Measurements from ENCODE around the gene THAP8.

DNA sequence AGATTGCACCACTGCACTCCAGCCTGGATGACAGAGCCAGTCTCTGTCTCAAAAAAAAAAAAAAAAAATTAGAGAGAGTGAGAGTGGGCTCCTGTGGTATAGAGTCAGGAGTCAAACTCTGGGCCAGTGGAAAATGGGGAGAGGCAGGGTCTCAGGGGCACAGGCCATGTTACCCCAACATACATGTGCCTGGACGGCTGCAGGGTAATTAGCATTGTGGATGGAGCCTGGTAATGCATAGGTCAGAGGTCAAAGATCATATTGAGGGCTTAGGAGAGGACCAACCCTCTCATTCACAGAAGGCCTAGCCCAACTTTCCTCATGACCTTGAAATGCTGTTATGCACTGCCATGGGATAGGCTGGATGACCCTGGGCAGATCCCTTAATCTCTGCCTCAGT is 28.5 kb downstream of the THAP8 start:
- TF ChIP-seq, protein P1, sequence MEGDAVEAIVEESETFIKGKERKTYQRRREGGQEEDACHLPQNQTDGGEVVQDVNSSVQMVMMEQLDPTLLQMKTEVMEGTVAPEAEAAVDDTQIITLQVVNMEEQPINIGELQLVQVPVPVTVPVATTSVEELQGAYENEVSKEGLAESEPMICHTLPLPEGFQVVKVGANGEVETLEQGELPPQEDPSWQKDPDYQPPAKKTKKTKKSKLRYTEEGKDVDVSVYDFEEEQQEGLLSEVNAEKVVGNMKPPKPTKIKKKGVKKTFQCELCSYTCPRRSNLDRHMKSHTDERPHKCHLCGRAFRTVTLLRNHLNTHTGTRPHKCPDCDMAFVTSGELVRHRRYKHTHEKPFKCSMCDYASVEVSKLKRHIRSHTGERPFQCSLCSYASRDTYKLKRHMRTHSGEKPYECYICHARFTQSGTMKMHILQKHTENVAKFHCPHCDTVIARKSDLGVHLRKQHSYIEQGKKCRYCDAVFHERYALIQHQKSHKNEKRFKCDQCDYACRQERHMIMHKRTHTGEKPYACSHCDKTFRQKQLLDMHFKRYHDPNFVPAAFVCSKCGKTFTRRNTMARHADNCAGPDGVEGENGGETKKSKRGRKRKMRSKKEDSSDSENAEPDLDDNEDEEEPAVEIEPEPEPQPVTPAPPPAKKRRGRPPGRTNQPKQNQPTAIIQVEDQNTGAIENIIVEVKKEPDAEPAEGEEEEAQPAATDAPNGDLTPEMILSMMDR (conservative IDR thresholded peaks at IDR 0.05; ENCODE audit: low read length), result no peak
- no peak for TF ChIP-seq EZH2phosphoT487 (IDR thresholded peaks at IDR 0.05; ENCODE audit: borderline replicate concordance)

All from Loucy (cell line).